Caco-2 (cell line): ENCODE measurements around the gene CLEC18A. TPM values are rescaled to one million over a fixed set of nuclear protein-coding genes. Genes with fewer than 3 reads are reported as not detected.

Experiments used
- BruUV-seq: library from RNA; stranded (reverse); fragments of 400-500 nt; replicated peaks from 2 replicates; lab custom pipeline; 2021; lab: Mats Ljungman, UMichigan
- CTCF ChIA-PET: fragments of 300-600 bp; sonication (Branson Sonifier 250); formaldehyde crosslinking; loops from one replicate; lab custom pipeline; 2022; ENCODE audit warnings: antibody characterized with exemption; lab: Charles Lee
- POLR2A ChIA-PET: fragments of 300-600 bp; sonication (Branson Sonifier 250); formaldehyde crosslinking; loops from one replicate; lab custom pipeline; 2022; ENCODE audit warnings: antibody characterized with exemption; lab: Charles Lee
- DNase-seq, 2 experiments: peaks; one replicate each; pipeline versions ENCODE4 v3.0.0 to v3.0.0-alpha.2; 2020 to 2022
- H3K27me3 ChIP-seq: replicated peaks from 2 replicates; pipeline ENCODE4 v1.6.0; 2011; ENCODE audit warnings: low read length; ENCODE audit not compliant: control insufficient read depth, insufficient read depth
- H3K36me3 ChIP-seq: 2 replicates; pipeline ENCODE4 v1.5.1; 2011; ENCODE audit warnings: low read length; ENCODE audit not compliant: control insufficient read depth, insufficient read depth
- H3K4me1 ChIP-seq: fragments of 250-450 bp; sonication (Bioruptor Pico); 2 replicates; pipeline ENCODE4 v1.5.1; 2020; ENCODE audit warnings: mild to moderate bottlenecking
- H3K4me3 ChIP-seq: 2 replicates; pipeline ENCODE4 v1.5.1; 2011; ENCODE audit warnings: low read depth, mild to moderate bottlenecking, control low read depth, low read length
- H3K9me3 ChIP-seq: fragments of 250-450 bp; sonication (Bioruptor Pico); 2 replicates; pipeline ENCODE4 v1.5.1; 2020; ENCODE audit warnings: mild to moderate bottlenecking, moderate library complexity
- H3K27ac Mint-ChIP-seq: one replicate; pipeline ENCODE4 v1.8.0; 2022; ENCODE audit warnings: mixed read lengths; ENCODE audit not compliant: unreplicated experiment
- H3K27me3 Mint-ChIP-seq: one replicate; pipeline ENCODE4 v1.8.0; 2022; ENCODE audit warnings: mixed read lengths; ENCODE audit not compliant: insufficient read depth, unreplicated experiment
- H3K36me3 Mint-ChIP-seq: one replicate; pipeline ENCODE4 v1.8.0; 2022; ENCODE audit warnings: mild to moderate bottlenecking, mixed read lengths; ENCODE audit not compliant: insufficient read depth, unreplicated experiment
- H3K4me1 Mint-ChIP-seq: one replicate; pipeline ENCODE4 v1.8.0; 2022; ENCODE audit warnings: low read depth, mixed read lengths; ENCODE audit not compliant: unreplicated experiment
- H3K4me3 Mint-ChIP-seq: one replicate; pipeline ENCODE4 v1.8.0; 2022; ENCODE audit warnings: mild to moderate bottlenecking, moderate library complexity, mixed read lengths; ENCODE audit not compliant: unreplicated experiment
- H3K9me3 Mint-ChIP-seq: one replicate; pipeline ENCODE4 v1.8.0; 2022; ENCODE audit warnings: mixed read lengths; ENCODE audit not compliant: unreplicated experiment
- CTCF ChIP-seq, 2 experiments: fragments of 200-600 bp in 1 of 2; IDR thresholded peaks; 1 replicate in 1 of 2; 2 replicates in 1 of 2; pipeline versions ENCODE4 v1.5.1 to v1.8.0; 2011 to 2022; ENCODE audit warnings: antibody characterized with exemption in 1 of 2, control low read depth in 1 of 2, inconsistent platforms in 1 of 2, low read depth in 1 of 2, low read length in 1 of 2, mild to moderate bottlenecking in 1 of 2, moderate library complexity in 1 of 2; ENCODE audit not compliant: insufficient read depth in 1 of 2, severe bottlenecking in 1 of 2, unreplicated experiment in 1 of 2
- intact Hi-C: fragments of 100-400 bp; cut with micrococcal nuclease; formaldehyde crosslinking; loops from one replicate; pipeline ENCODE4 v1.10.0; 2022; ENCODE audit not compliant: unreplicated experiment
- total RNA-seq: library from RNA; stranded (reverse); gene quantifications from 2 replicates; pipeline ENCODE4 v1.2.3, GENCODE V29; 2022

Gene CLEC18A
- total RNA-seq, 1 experiment from 2014 or later: 1.3 TPM

- ChIA-PET CTCF (interaction anchor here (0.5 kb wide), 1 partner anchor 140 kb away, joined by 4 read pairs; no protein-coding TSS in a partner anchor), POLR2A (no interaction called here)
- no peak for DNase-seq
- H3K9me3 Mint-ChIP-seq: no peaks in the 10 kb centered on the region
- H3K27me3 ChIP-seq: no peaks in the 10 kb centered on the region
- TF ChIP-seq CTCF (IDR thresholded peaks at IDR 0.05; ENCODE audit: insufficient read depth in 1 of 2, low read depth in 1 of 2, low read length in 1 of 2, severe bottlenecking in 1 of 2, unreplicated experiment in 1 of 2): no peak
- H3K9me3 ChIP-seq: no peaks in the 10 kb centered on the region
- no peak overlapping the region for H3K4me3 ChIP-seq
- H3K4me1 Mint-ChIP-seq: no peaks in the 10 kb centered on the region
- no peaks in the 10 kb centered on the region for H3K4me1 ChIP-seq
- no TSS peak for BruUV-seq
- peaks cover 3% of the 10 kb centered on the region for H3K36me3 ChIP-seq
- H3K27me3 Mint-ChIP-seq: no peaks in the 10 kb centered on the region
- H3K27ac Mint-ChIP-seq: no peak overlapping the region
- peaks cover 19% of the 10 kb centered on the region for H3K36me3 Mint-ChIP-seq
- intact Hi-C loops: loop anchor here (1.0 kb wide), 1 partner anchor 140 kb away; no protein-coding TSS in a partner anchor
- H3K4me3 Mint-ChIP-seq: no peak overlapping the region
Measured at GRCh38 chr16:69936751-69937211, 14.4 kb upstream of the CLEC18A start.

- H3K36me3 Mint-ChIP-seq: peaks cover 19% of the 10 kb centered on the region
- H3K27ac Mint-ChIP-seq: no peak overlapping the region
- BruUV-seq: no TSS peak
- no peaks in the 10 kb centered on the region for H3K27me3 Mint-ChIP-seq
- Histone ChIP-seq H3K4me3 (no peak overlapping the region), H3K36me3 (peaks cover 3% of the 10 kb centered on the region), H3K9me3 (no peaks in the 10 kb centered on the region), H3K4me1 (no peaks in the 10 kb centered on the region), H3K27me3 (no peaks in the 10 kb centered on the region)
- intact Hi-C loops: loop anchor here (1.0 kb wide), 1 partner anchor 141 kb away; no protein-coding TSS in a partner anchor
- ChIA-PET CTCF (interaction anchor here (0.5 kb wide), 1 partner anchor 140 kb away, joined by 4 read pairs; no protein-coding TSS in a partner anchor), POLR2A (no interaction called here)
- H3K9me3 Mint-ChIP-seq: no peaks in the 10 kb centered on the region
- H3K4me1 Mint-ChIP-seq: no peaks in the 10 kb centered on the region
- peak; percentile 41 to 71 for TF ChIP-seq CTCF (IDR thresholded peaks at IDR 0.05; ENCODE audit: insufficient read depth in 1 of 2, low read depth in 1 of 2, low read length in 1 of 2, severe bottlenecking in 1 of 2, unreplicated experiment in 1 of 2)
- H3K4me3 Mint-ChIP-seq: no peak overlapping the region
- DNase-seq: peak in 1 of 2 experiments; percentile 48
Measured at GRCh38 chr16:69937465-69937951, 13.6 kb upstream of the CLEC18A start.

DNA sequence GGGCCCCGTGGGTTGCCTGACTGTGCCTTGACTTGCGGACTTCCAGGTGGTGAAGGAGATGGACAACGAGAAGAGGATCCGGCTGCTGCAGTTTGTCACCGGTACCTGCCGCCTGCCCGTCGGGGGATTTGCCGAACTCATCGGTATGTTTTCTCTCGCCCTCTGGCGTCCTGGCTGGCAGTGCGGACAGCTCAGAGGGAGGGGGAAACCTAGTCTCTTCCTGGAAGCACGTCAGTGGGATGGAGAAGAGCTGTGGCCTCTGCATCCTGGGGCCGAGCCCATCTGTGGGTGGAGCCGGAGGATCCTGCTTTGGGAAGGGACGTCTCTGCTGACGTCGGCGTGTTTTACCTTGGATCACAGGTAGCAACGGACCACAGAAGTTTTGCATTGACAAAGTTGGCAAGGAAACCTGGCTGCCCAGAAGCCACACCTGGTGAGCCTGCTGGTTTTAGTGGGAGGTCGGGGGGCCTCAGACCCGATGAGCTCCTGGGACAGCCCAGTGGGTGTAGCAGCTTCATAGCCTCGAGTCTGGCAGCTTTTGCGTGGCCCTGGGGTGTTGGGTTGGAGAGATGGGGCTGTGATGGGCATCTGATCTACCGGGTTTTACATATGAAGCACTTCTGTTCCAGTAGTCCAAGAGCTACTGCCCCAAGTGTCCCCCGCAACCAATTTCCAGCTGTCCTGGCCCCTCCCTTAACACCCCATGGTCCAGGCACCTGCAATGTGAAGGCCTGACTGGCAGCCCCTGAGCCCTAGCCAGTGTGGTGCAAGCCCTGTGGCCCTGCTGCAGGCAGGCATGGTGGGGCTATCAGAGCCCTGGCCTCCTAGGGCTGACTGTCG is 11.9 kb upstream of the CLEC18A start:
- H3K36me3 ChIP-seq: peaks cover 3% of the 10 kb centered on the region

More for the DNA sequence above, 11.9 kb upstream of the CLEC18A start:
- no TSS peak for BruUV-seq
- Mint-ChIP-seq H3K9me3 (no peaks in the 10 kb centered on the region), H3K27ac (no peak overlapping the region), H3K4me1 (no peaks in the 10 kb centered on the region), H3K36me3 (peaks cover 19% of the 10 kb centered on the region), H3K4me3 (no peak overlapping the region), H3K27me3 (no peaks in the 10 kb centered on the region)
- DNase-seq: no peak
- no peak overlapping the region for H3K4me3 ChIP-seq
- no peaks in the 10 kb centered on the region for H3K4me1 ChIP-seq
- ChIA-PET CTCF (interaction anchor here (0.6 to 1.0 kb wide), 2 partner anchors 66 to 477 kb away, joined by 3 to 4 read pairs; no protein-coding TSS in a partner anchor), POLR2A (no interaction called here)
- no peak for TF ChIP-seq CTCF (IDR thresholded peaks at IDR 0.05; ENCODE audit: insufficient read depth in 1 of 2, low read depth in 1 of 2, low read length in 1 of 2, severe bottlenecking in 1 of 2, unreplicated experiment in 1 of 2)
- intact Hi-C loops: no loop called here
- no peaks in the 10 kb centered on the region for H3K27me3 ChIP-seq
- no peaks in the 10 kb centered on the region for H3K9me3 ChIP-seq
